SJSA1 (cell line): ENCODE data around the gene MSI2. TPM values are rescaled to one million over a fixed set of nuclear protein-coding genes. Genes with fewer than 3 reads are reported as not detected.

ENCODE experiments used
- DNase-seq, 2 experiments: peaks; one replicate each; pipeline ENCODE4 v3.0.0-alpha.2; 2015 to 2020; ENCODE audit warnings: low spot score in 2 of 2, low read depth in 1 of 2
- H3K27ac ChIP-seq: fragments of 250-450 bp; sonication (Bioruptor Pico); 2 replicates; pipeline ENCODE4 v1.5.1; 2020; ENCODE audit warnings: mild to moderate bottlenecking, moderate library complexity
- H3K27me3 ChIP-seq: fragments of 250-450 bp; sonication (Bioruptor Pico); replicated peaks from 2 replicates; pipeline ENCODE4 v1.5.1; 2020; ENCODE audit warnings: mild to moderate bottlenecking, moderate library complexity
- H3K36me3 ChIP-seq: fragments of 250-450 bp; sonication (Bioruptor Pico); 2 replicates; pipeline ENCODE4 v1.5.1; 2020; ENCODE audit warnings: mild to moderate bottlenecking
- H3K4me1 ChIP-seq: fragments of 250-450 bp; sonication (Bioruptor Pico); replicated peaks from 2 replicates; pipeline ENCODE4 v1.6.1; 2021; ENCODE audit warnings: mild to moderate bottlenecking
- H3K4me3 ChIP-seq: fragments of 250-450 bp; sonication (Bioruptor Pico); 2 replicates; pipeline ENCODE4 v1.5.1; 2020; ENCODE audit warnings: mild to moderate bottlenecking
- H3K9me3 ChIP-seq: fragments of 250-450 bp; sonication (Bioruptor Pico); replicated peaks from 2 replicates; pipeline ENCODE4 v1.5.1; 2020; ENCODE audit warnings: mild to moderate bottlenecking
- total RNA-seq: library from RNA; depleted of rRNA; stranded (reverse); fragments of >200 nt; shearing (Covaris generic); gene quantifications from 2 replicates; pipeline ENCODE4 v1.2.3, GENCODE V29; 2014

MSI2 gene
- total RNA-seq, 1 experiment from 2014 or later, result 39.8 TPM

DNA sequence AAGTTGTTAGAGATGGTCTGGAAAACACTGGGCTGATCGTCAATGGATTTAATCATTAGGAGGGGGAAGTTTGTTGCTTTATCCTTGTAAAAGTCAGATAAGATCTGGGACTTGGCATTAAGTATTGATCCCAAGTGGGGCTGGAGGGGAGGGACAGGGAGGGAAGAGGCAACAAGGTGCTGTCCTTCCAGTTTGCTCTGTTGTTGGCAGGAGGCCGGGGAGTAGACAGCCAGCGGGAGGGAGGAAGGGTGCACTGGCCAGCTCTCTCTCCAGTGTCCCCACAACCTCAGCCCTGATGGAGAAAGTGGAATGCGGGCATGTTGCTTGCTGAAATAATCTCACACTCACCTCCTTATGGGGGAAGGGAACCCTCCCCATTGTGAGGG lies 278.5 kb downstream of the MSI2 start:
- H3K27ac ChIP-seq, result no peak overlapping the region

GRCh38 chr17:57535249-57535966 lies 279.1 kb downstream of the MSI2 start:
- no peaks in the 10 kb centered on the region for H3K27me3 ChIP-seq
- H3K4me1 ChIP-seq, result peaks cover 8% of the 10 kb centered on the region
- no peaks in the 10 kb centered on the region for H3K9me3 ChIP-seq
- DNase-seq, result no peak
- H3K36me3 ChIP-seq, result no peaks in the 10 kb centered on the region
- H3K4me3 ChIP-seq, result no peak overlapping the region
- no peak overlapping the region for H3K27ac ChIP-seq

More for the DNA sequence above, 278.5 kb downstream of the MSI2 start:
- Histone ChIP-seq H3K4me3 (no peak overlapping the region), H3K27me3 (no peaks in the 10 kb centered on the region), H3K4me1 (peaks cover 14% of the 10 kb centered on the region), H3K36me3 (no peaks in the 10 kb centered on the region), H3K9me3 (no peaks in the 10 kb centered on the region)
- DNase-seq, result no peak

DNA sequence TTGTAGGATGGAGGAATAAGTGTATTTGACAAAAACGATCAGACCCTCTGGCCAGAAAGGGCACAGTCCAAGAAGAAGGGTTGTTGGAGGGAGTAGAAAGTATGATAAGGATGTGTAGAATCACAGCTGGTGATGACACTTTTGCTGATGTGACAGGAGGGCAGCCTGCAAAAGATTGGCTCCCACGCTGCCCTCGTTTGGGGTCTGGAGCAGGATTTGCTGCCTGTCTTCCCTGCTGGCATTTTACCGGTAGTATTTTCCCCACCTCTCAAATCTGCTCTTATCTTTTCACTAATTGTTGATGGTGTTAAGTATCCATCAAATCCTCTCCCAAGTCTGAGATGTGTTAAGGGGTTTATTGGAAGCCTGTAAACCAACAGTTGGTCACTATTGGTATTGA lies 280.0 kb downstream of the MSI2 start:
- Histone ChIP-seq H3K27ac (no peak overlapping the region), H3K4me1 (peaks cover 3% of the 10 kb centered on the region), H3K36me3 (no peaks in the 10 kb centered on the region), H3K27me3 (no peaks in the 10 kb centered on the region), H3K9me3 (no peaks in the 10 kb centered on the region), H3K4me3 (no peak overlapping the region)
- DNase-seq, result no peak

DNA sequence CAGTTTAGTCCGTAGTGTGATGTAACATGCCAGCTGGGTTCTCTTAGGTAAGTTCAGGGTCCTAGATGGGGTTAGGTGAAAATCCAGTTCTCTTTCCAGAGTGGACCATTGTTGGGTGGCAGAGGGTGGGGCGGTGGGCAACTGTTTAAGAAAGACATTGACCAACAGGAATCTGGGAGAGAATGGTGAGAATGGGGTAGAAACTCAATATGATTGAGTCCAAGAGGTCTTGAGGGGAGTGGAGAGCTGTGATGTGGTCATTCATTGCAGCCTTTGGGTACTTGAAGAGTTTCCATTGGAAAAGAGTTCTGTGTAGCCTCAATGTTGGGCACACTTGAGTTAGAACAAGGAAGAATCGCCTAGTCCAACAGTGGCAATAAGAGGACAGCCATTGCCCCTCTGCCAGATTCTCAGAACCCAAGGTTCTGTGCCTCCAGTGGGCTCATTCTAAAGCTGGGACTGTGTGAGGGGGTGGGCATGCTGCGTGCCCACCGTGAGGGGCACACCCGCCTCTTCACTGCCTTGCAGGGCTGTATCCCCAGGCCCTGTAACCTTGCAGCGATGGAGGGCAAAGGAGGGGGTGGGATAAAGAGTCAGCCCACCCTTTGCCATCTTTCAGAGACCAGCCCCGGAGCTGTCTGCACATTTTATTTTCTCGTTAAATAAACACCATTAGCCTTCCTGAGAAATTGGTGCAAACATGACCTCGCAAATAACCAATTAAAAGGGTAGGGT lies 280.6 kb downstream of the MSI2 start:
- H3K27ac ChIP-seq, result no peak overlapping the region
- H3K4me1 ChIP-seq, result peaks cover 10% of the 10 kb centered on the region
- H3K9me3 ChIP-seq, result no peaks in the 10 kb centered on the region
- no peak for DNase-seq
- no peak overlapping the region for H3K4me3 ChIP-seq
- H3K27me3 ChIP-seq, result no peaks in the 10 kb centered on the region
- no peaks in the 10 kb centered on the region for H3K36me3 ChIP-seq

DNA sequence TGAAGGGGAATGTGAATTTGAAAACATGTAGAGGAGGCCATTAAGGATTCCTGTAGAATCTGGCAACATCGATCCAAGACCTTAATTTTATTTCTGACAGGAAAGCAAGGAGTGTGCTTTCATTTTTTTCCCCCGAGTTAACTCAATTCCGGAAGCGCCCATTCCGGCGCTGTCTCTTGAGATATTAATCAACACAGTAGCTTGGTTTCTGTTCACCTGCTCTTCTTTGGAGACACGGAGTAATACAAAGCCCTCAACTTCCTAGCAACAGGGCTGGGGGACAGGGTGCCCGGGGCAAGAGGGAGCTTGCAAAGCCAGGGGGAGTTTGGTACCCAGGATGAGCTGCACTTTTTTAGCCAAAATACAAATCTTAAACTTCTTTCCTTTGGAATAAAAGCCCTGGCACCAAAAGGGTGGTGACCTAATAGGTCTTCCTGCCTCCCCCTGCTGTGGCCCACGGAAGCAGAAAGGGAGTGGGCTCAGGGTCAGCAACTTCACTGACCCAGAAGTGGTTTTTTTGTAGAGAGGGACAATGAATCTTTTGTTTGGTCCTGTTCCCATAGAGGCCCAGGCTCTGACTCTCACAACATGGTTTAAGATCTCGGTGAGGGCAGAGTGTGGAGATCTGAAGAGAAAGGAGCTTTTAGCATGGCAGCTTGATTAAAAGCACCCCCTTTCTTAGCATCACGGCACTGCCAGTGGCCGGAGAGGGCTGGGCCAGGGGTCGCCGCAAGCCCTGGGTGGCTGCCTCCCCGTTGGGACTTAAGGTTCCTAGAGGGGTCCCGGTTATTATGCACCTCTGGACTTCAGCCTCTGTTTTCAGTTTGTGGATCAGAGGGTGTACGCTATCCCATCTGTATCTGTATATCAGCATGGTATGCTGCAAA lies 281.4 kb downstream of the MSI2 start:
- H3K9me3 ChIP-seq, result no peaks in the 10 kb centered on the region
- H3K27me3 ChIP-seq, result no peaks in the 10 kb centered on the region
- H3K4me3 ChIP-seq, result no peak overlapping the region
- no peak for DNase-seq
- H3K36me3 ChIP-seq, result no peaks in the 10 kb centered on the region
- peaks cover 14% of the 10 kb centered on the region for H3K4me1 ChIP-seq
- H3K27ac ChIP-seq, result no peak overlapping the region

DNA sequence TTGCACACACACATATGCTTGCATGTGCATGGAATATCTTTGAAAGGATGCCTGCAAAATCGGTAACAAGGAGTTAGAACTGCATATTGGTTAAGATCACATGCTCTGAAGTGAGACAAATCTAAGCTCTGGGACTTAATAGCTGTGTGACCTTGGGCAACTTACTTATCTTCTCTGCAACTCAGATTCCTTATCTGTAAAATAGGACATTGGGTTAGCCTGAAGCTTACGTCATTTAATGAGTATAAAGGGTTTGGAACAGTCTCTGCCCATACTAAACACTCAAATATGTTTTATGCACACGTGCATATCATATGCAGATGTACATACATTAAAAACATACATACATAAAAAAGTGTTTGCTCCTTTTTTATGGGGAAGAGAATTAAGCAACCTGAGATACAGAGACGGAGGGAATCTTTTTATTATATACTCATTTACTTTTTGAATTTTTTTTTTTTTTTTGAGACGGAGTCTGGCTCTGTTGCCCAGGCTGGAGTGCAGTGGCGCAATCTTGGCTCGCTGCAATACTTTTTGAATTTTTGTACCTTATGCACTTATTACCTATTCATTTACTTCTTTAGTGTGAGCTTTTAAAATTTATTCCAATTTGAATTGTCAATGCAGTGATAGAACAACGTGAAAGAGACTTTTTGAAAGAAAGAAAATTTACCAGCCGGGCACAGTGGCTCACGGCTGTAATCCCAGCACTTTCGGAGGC lies 282.6 kb downstream of the MSI2 start:
- H3K27me3 ChIP-seq, result no peaks in the 10 kb centered on the region
- H3K4me3 ChIP-seq, result no peak overlapping the region
- no peak for DNase-seq
- no peaks in the 10 kb centered on the region for H3K36me3 ChIP-seq
- no peaks in the 10 kb centered on the region for H3K9me3 ChIP-seq
- peaks cover 14% of the 10 kb centered on the region for H3K4me1 ChIP-seq
- H3K27ac ChIP-seq, result no peak overlapping the region

- no peak for DNase-seq
- Histone ChIP-seq H3K36me3 (no peaks in the 10 kb centered on the region), H3K4me3 (no peak overlapping the region), H3K4me1 (peaks cover 14% of the 10 kb centered on the region), H3K27me3 (no peaks in the 10 kb centered on the region), H3K9me3 (no peaks in the 10 kb centered on the region), H3K27ac (no peak overlapping the region)
These were observed 283.4 kb downstream of the MSI2 start for GRCh38 chr17:57539529-57540301.

GRCh38 chr17:57540596-57540995 lies 284.3 kb downstream of the MSI2 start:
- H3K27ac ChIP-seq, result no peak overlapping the region
- peaks cover 14% of the 10 kb centered on the region for H3K4me1 ChIP-seq
- H3K27me3 ChIP-seq, result no peaks in the 10 kb centered on the region
- H3K4me3 ChIP-seq, result no peak overlapping the region
- H3K36me3 ChIP-seq, result no peaks in the 10 kb centered on the region
- H3K9me3 ChIP-seq, result no peaks in the 10 kb centered on the region
- DNase-seq, result no peak

GRCh38 chr17:57541049-57541448 lies 284.7 kb downstream of the MSI2 start:
- H3K4me1 ChIP-seq, result peaks cover 14% of the 10 kb centered on the region
- no peaks in the 10 kb centered on the region for H3K9me3 ChIP-seq
- H3K27me3 ChIP-seq, result no peaks in the 10 kb centered on the region
- no peaks in the 10 kb centered on the region for H3K36me3 ChIP-seq
- no peak overlapping the region; the same call in 1 of the 2 replicates for H3K27ac ChIP-seq
- no peak overlapping the region for H3K4me3 ChIP-seq
- DNase-seq, result no peak

DNA sequence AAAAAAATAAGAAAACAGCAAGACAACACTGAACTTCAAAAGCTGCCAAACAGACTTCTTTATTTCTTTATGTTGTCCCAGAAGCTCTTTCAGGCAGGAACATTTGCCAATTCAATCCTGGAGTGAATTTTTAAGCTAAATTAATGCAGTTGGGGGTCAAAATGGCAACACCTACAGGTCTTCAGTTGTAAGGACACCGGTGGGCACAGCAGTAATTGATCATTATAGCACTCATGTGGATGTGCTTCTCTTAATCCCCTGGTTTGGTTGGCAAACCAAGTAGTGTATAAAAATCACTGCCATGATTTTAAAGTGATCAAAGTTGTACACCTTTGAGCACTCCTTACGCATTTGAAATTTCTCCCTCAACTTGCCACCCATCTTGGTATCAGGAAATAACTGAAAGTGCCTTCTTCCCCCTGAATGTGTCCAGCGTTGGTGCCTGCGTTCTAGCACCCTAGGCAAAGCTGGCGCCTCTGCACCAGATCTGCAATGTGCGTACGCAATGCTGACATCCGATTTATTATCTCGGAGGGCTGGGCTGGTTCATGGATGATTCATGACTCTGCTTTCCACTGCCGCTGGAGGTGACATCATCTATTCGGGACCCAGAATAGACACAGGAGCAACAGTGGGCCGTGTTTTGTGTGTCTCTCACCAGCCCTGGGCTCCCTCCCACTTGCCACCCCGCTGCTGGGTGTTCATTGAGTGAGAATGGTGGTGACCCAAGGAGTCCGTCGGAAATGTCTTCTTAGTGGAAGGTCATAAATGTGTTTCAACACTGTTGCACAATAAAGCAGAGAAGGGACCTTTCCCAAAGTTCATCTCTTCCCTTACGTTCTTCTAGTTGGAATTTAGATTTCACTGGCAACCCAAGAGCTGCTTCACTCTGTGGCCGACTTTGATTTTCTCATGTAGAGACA lies 285.4 kb downstream of the MSI2 start:
- H3K9me3 ChIP-seq, result no peaks in the 10 kb centered on the region
- H3K27me3 ChIP-seq, result no peaks in the 10 kb centered on the region
- H3K4me3 ChIP-seq, result no peak overlapping the region
- peaks cover 14% of the 10 kb centered on the region for H3K4me1 ChIP-seq
- no peaks in the 10 kb centered on the region for H3K36me3 ChIP-seq
- DNase-seq, result peak; percentile 65 to 80
- H3K27ac ChIP-seq, result peak overlapping the region; percentile 27

- DNase-seq, result no peak
- Histone ChIP-seq H3K4me3 (no peak overlapping the region), H3K4me1 (peaks cover 14% of the 10 kb centered on the region), H3K27ac (peak overlapping the region; percentile 27; the same call in 1 of the 2 replicates), H3K36me3 (no peaks in the 10 kb centered on the region), H3K9me3 (no peaks in the 10 kb centered on the region), H3K27me3 (no peaks in the 10 kb centered on the region)
These were observed 286.2 kb downstream of the MSI2 start for GRCh38 chr17:57542510-57542909.

DNA sequence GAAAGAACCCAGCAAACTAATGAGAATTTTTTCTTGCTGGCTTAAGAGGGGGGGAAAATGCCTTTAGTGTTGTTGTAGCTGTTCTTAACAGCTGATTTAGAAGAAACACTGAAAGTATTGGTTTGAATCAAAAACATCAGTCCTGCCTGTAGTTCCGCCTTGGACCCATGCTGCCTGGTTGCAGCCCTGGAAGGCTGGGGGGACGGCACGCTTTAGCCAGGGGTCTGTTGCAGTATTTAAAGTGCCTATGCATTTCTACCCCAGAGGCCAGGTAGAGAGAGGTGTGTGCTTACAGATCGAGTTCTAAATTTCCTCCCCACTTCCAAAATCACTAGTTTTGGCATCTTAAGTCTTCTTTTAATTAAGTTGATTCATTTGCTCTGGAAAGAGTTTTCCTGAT lies 286.9 kb downstream of the MSI2 start:
- Histone ChIP-seq H3K4me3 (no peak overlapping the region), H3K4me1 (peaks cover 21% of the 10 kb centered on the region), H3K27me3 (no peaks in the 10 kb centered on the region), H3K36me3 (no peaks in the 10 kb centered on the region), H3K9me3 (no peaks in the 10 kb centered on the region), H3K27ac (no peak overlapping the region)
- DNase-seq, result no peak
